ENCODE measurements around the gene HMGCS2. TPM values are rescaled to one million over a fixed set of nuclear protein-coding genes. Genes with fewer than 3 reads are reported as not detected.

HMGCS2 gene
- total and polyA plus RNA-seq, 10 of the 15 experiments (the other 5 are each of a cell fraction or from before 2014, with no cell fraction given) = 0.49 TPM; not detected in 9

- no peak overlapping the region for H3K4me2 ChIP-seq (ENCODE audit: control insufficient read depth, insufficient read depth)
- in situ Hi-C loops (cut with MboI) (no loop called here), intact Hi-C loops (cut with micrococcal nuclease; ENCODE audit: unreplicated experiment) (no loop called here)
- ChIA-PET SMC1A (ENCODE audit: uncharacterized antibody, unreplicated experiment) (no interaction called here), POLR2A (no interaction called here), RAD21 (ENCODE audit: unreplicated experiment) (no interaction called here), CTCF (interaction anchor here (0.6 kb wide), 1 partner anchor 33 kb away, joined by 3 read pairs; no protein-coding TSS in a partner anchor)
- no peaks in the 10 kb centered on the region for H3K36me3 ChIP-seq (ENCODE audit: control insufficient read depth in 2 of 2, insufficient read depth in 2 of 2, low read length in 1 of 2)
- H3K9ac ChIP-seq (ENCODE audit: control insufficient read depth, insufficient read depth, low read length) = no peak overlapping the region
- no peak overlapping the region for H3K4me3 ChIP-seq
- peaks cover 5% of the 10 kb centered on the region; the same call in 2 of the 3 replicates for H3K9me3 ChIP-seq (replicated peaks; ENCODE audit: control insufficient read depth, insufficient read depth, low read length)
- H3K4me1 ChIP-seq (ENCODE audit: control insufficient read depth, insufficient read depth, low read length) = no peaks in the 10 kb centered on the region
- no peak for ATAC-seq
- DNase-seq (ENCODE audit: low read depth, low spot score) = no peak
- WGBS (ENCODE audit: insufficient coverage, insufficient replicate concordance, low lambda C conversion rate, missing lambda C conversion rate) = 42% methylated on average over 2 of the region's 2 CpGs
- H3K27me3 ChIP-seq (replicated peaks in 1 of 2; ENCODE audit: control insufficient read depth in 2 of 2, insufficient read depth in 2 of 2, low read length in 1 of 2) = no peaks in the 10 kb centered on the region; a peak in 3 of 4 replicates
- H2AFZ ChIP-seq (ENCODE audit: control insufficient read depth, low read depth, low read length) = no peak overlapping the region
- H3K79me2 ChIP-seq (ENCODE audit: control insufficient read depth, insufficient read depth, low read length) = no peaks in the 10 kb centered on the region
- no peaks in the 10 kb centered on the region for H4K20me1 ChIP-seq (ENCODE audit: control insufficient read depth, insufficient read depth)
- FAIRE-seq = no peak
- BruUV-seq (replicated peaks) = no TSS peak
- no peak overlapping the region for H3K27ac ChIP-seq (ENCODE audit: control insufficient read depth, insufficient read depth)
- TF ChIP-seq HCFC1 (IDR thresholded peaks at IDR 0.05; ENCODE audit: low read length) (no peak), ZBTB40 (IDR thresholded peaks at IDR 0.05; ENCODE audit: borderline replicate concordance) (no peak), ASH2L (IDR thresholded peaks at IDR 0.05; ENCODE audit: borderline replicate concordance, low read depth) (no peak), FOS (IDR thresholded peaks at IDR 0.05; ENCODE audit: borderline replicate concordance, extremely low read depth, insufficient read length) (no peak), HDAC6 (IDR thresholded peaks at IDR 0.05; ENCODE audit: unreplicated experiment) (no peak), FOXK2 (IDR thresholded peaks at IDR 0.05) (no peak), NR2F1 (conservative IDR thresholded peaks at IDR 0.05) (no peak), PRDM15 (CRISPR knock-in tag; IDR thresholded peaks at IDR 0.05) (no peak), IRF5 (IDR thresholded peaks at IDR 0.05; ENCODE audit: borderline replicate concordance) (no peak), PBX3 (IDR thresholded peaks at IDR 0.05; ENCODE audit: insufficient replicate concordance, low read depth, low read length) (no peak), CBX5 (IDR thresholded peaks at IDR 0.05; ENCODE audit: low read depth) (no peak), ZNF622 (IDR thresholded peaks at IDR 0.05) (no peak), MAX (IDR thresholded peaks at IDR 0.05; ENCODE audit: low read depth, low read length) (no peak), SIX5 (IDR thresholded peaks at IDR 0.05; ENCODE audit: low read depth, low read length, severe bottlenecking) (no peak)
Observed at GRCh38 chr1:119700326-119700725, 68.4 kb downstream of the HMGCS2 start.
